IPS DF 4.7 (cell line): Measurements from ENCODE around the gene CTBP2.

Experiments used
- DNase-seq: peaks from one replicate; pipeline ENCODE4 v3.0.0-alpha.2; 2013; ENCODE audit warnings: low spot score; ENCODE audit errors: extremely low read depth

CTBP2 gene

DNA sequence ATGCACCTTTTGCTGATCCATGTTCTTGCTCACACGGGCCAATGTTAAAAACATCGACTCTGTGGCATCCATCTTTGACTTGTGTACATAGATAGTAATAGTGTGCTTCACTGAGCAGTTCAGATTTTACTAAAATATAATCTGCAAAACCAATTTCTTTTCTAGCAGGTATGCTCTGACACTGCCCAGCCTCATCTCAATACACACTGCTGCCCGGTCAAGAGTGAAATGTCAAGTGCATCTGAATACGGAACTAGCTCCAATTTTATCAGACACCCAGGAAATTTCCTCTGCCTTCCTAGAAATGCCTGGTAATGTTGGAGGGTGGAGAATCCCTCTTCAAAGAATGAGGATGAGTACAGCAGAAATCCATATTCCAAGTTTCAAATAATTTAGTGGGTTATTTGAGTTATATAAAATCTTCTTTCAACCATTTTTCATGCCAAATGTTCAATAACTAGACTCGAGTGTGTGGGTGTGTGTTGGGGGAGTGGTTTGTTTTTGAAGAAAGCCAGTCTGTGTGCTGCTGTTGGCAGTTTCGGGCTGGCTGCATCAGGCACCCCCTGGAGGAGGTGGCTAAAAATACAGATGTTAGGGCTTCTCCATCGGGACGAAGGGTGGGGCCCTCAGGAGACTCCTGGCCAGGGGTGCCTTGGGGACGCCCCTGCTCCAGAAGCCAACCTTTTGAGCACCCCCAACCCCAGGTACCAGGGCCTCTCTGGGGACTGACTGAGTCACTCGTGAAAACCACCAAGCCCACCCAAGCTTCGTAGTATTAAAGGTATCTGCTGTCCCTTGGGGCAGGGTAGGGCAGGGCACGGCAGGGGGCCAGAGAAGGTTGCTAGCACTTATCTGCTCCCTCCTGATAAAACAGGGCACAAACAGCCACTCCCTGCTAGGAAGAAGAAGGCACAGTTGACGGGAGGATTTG, 15.4 kb downstream of the CTBP2 start:
- no peak for DNase-seq

DNA sequence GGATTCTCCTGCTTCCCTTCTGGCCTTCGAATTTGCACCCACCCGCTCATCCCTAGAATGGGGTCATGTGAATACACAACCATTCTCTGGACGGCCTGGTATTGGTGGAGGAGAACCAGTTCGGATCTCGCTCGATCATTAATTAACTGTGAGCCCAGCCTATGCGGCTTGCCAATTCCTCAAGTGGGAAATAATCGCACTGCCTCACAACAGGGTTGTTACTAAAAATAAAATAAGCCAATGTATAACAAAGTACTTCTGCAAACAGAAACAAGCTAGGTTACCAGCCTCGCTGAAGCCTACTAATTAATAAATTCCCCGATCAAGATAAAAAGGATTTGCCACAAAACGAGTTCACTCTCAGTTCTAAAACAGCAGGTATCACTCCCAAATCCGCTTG, 16.2 kb downstream of the CTBP2 start:
- no peak for DNase-seq

DNA sequence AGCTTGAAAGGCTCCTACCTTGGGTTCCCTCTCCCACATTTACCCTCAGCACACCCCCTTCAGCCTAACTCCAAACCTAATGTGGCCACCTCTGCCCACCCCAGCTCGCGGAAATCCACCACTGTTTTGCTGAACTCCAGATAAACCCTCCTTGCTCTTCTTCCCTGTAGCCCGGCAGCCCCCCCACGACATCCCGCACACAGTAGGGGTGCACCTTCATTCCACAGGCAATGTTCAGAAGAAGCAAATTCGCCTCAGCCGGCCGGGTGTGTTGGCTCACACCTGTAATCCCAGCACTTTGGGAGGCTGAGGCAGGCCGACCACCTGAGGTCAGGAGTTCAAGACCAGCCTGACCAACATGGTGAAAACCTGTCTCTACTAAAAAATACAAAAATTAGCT, 17.4 kb downstream of the CTBP2 start:
- DNase-seq: no peak

DNA sequence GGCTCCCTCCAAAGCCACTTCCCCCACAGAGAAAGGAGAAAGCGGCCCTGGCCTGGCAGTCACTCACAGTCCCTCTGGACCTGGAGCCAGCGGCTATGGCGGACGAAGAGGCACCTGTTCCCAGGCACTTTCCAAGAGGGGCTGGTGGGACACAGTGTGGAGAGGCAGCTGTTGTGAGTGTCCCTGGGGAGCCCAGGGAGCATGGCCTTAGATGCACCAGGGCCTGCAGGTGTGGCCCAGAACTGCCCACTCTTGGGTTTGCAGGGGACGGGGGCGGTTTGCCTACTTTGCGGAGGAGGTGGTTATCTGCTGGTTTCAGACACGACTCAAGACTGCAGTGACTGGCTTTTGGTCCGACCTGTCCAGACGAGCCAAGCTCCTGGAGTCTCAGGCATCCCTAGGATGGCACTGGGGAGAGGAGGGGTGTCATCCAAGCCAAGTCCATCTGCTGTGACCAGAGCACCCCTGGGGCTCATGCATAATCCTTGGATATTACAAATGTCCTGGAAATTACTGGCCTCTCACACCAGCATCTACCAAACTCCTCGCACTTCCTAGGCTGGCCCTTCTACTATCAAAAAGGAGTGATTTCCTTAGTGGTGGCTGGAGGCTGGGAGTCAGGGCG, 18.4 kb downstream of the CTBP2 start:
- no peak for DNase-seq

DNA sequence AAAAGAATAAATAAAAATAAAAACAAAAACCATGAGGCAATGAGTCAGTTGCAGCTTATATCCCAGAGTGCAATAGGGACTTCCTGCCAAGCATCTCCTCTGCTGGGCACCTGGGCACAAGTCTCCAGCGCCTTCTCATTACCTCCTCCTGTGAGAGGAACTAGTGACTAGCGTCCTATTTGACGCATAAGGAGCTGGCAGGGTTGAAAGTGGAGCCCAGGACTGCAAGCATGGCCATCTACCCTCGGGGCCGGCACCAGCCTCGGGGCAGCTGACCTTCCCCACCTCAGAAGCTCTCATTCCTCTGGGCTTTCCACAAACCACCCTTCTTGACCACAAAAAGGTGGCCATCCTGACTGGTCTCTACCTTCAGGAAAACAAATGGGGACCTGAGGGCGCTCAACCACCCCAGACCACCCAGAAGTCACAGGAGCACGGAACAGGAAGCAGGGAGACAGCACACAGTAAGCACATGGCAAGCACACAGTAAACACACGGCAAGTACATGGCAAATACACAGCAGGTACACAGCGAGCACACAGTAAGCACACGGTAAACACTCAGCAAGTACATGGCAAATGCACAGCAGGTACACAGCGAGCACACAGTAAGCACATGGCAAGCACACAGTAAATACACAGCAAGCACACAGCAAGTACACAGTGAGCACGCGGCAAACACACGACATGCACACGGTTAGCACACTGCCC, 19.1 kb downstream of the CTBP2 start:
- DNase-seq: no peak

DNA sequence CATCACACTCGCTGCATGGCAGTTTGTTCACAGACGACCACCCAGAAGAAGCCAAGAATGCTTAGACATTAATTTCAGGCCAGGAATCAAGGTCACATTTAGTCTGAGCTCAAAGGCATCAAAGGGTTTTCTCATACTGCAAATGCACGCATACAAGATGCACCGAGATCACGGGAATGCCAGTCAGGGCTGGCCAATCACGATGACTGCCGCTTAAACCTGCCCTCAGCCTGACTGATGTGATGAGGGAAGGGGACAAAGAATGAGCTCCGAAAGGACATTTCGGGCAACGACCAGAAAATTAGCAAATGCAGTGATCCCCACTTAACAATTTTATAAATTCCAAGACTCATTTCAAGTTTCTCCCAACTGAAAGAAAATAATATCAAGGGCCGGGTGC, 20.2 kb downstream of the CTBP2 start:
- no peak for DNase-seq

DNA sequence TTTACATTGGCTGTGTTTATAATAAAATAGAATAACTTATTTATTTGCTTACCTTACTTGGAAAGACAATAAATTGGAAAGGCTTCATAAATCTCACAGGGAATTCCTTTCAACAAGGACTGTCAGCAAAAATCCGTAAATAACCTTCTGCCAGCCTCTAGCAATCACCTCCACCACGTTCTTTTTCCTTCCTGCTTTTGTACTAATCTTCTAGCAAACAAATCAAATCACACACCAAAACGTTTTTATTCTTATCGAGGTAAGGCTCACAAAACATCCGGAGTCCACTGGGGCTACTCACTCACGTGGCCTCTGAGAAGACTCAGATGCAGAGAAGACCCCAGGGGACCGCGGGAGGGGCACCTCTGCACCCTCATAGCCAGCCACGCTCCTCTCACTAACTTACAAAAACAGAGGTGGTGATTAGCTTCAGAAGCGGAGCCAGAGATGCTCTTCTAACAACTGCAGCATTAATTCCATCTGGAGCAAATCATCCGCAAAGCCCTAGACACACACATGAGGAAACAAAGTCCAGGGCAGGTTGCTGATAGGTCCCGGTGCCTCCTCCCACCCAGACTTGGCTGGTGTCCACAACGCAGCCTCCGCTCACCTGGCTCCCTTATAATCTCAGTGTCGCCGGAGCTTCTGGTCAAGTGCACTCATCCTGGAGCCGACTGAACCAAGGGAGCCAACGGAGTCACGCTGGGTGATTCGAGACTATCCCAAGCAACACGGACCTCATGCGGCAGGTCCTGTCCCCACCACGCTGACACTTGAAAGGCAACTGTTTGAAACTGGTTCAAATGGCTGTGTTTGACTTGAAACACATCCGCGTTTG, 22.5 kb downstream of the CTBP2 start:
- no peak for DNase-seq

DNA sequence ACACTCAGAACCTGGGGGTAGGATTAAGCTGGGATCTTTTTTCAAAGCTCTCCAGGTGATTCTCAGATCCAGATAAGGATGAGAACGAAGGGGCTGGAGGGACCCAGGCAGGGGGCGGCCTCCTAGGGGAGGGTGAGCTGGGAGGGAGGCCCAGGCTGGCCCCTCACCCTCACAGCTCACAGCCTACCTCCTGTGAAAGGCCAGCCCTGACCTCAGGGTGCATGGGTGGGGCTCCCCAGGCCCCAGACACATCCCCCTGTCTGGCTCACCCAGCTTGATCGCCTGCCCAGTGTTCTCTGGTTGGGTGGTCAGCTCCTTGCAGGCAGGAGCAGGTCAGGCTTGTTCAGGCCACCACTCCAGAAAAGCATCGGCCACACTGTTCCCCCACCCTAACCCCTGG, 24.3 kb downstream of the CTBP2 start:
- DNase-seq: no peak

DNA sequence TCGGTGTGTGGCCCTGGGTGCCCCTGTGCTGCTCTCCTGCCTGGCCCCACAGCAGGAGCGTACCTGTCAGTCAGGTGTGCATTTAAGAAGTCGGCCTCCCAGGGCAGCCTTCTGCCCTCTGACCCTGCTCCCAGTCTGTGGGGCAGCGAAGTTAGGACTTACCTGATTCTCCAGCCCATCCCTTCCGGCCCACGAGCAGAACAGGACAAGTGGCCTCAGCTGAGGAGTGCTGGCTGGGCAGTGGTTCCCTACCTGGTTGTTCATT, 24.7 kb downstream of the CTBP2 start:
- no peak for DNase-seq

DNA sequence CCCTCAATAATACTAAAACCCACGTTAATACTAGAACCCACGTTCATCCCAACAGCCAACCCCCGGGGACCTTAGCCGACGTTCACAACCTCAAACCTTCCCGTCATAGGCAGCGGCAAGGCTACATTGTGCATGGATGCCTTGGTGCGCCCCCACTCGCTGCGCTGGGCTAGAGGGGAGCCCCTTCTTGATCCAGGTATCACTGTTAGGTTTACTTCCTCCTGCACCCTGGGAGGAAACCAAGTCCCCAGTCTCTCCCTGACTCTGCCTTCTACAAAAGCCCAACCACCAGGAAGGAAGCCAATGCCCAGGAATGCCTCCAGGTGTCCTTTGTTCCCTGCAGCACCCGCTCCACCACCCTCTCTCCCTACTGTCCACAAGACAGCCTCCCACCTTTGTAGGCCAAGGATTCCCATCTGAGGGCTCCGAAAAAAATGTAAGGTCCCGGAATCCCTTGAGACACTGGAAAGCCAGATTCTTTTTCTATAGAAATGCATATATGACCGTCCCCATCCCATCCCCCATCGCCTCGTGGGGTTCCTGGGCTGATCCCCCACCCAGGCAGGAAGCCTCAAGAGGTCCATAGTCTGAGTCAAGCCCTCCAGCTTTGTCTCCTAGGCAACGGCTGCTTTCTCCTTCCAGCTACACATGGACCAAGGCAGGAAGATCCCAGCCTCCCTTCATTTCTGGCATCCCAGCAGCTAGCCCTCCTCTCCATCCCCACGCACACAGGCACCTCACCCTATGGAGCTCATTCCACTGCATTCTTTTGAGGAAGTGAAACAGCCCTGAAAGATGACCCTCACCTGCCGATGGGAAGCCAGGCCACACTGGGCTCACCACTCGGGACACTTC, 25.2 kb downstream of the CTBP2 start:
- DNase-seq: no peak

DNA sequence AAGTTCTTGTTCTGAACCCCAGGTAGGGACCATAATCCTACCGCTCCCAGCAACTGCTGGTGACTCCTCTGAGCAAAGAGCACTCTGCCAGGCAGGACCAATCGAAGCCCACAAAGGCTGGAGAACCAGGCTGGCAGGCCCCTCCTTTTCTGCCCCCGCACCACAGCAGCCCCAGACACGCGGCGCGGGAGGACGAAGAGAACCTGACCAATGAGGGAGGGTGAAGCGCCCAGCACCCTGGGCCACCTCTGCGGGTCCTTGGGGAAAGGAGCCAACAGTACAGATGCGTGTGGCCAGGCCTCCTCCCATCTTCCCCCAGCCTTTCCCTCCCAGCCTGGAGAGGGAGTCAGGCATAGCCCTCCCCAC, 25.9 kb downstream of the CTBP2 start:
- no peak for DNase-seq

DNA sequence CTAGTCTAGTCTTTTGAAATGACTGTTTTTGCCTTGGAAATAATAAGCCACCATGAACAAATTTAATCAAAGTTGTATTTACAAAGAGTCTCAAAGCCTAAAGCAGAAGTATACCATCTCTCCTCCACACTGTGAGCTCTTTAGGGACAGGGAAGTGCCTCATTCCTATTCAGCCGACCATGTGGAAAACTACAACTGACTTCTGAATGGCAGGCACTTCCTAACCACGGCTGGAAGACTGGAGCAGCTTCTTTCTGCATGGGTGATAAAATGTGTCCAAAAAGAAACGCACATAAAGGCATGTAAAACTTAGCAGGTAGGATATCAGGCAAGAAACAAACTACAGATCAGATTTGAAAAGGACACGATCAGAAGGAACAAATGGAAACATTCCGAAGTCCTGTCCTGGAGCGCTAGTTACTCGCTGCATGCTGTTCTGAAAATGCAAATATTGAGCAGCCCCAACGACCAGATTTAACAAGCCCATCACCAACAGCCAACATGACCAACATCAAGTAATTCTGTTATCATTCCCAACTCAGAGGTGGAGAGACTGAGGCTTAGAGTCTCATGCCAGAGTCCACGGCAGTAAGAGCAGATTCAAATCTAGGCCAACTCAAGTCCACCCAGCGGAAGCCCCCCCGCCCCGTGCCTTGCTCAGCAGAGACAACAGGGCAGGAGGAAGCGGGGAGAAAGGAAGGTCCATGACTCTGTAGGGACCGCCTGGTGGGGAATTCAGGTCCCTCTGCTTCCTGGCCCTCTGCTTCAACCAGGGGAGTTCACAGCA, 26.5 kb downstream of the CTBP2 start:
- no peak for DNase-seq

DNA sequence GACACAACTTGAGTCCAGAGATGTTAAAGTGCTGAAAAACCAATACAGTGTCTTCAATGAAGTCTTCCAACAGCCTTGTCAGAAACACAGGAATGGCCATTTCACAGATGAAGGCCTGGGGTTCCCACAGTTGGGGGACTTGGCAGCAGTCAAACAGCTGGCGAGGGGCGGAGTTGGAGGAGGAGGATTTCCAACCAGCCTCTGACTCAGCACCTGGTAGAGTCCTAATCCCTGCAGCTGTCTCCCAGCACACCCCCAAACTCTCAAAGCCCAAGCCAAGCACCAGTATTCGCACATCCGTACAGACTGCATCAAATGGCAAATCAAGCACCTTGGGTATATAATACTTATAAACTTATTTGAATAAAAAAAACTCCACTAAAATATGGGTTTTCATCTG, 28.0 kb downstream of the CTBP2 start:
- no peak for DNase-seq

DNA sequence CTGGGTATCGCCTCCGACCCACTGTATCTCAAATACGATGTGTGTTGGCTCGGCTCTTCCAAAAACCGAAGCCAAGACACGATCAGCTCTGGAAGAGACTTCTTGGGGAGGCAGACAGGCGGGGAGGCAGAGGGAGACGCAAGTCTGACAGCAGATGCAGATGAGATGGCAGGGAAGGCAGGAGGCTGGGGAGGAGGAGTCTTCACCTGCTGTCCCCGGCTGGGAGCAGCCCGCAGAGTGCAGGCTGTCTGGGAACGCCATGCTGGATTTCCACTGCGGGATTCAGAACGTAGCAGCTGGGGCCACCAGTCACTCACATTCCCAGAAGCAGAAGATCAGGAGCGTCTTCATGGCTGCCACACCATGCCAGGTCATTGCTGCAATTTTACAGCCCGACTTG, 29.4 kb downstream of the CTBP2 start:
- DNase-seq: no peak

DNA sequence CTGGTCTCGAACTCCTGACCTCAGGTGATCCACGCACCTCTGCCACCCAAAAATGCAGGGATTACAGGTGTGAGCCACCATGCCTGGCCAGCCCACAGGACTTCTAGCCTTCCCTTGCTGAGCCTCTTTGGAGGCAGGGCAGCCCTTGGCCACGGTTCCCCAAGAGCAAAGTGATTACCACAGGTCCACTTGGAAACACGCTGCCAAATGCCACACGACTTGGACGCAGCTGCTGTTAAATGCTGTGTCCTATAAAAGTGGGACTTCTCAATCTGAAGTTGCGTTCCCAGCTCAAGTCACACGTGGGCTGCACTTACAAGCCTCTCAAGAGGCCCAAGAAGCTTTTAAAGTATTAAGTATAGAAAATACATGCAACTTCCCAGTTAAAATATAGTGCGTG, 30.1 kb downstream of the CTBP2 start:
- DNase-seq: no peak

DNA sequence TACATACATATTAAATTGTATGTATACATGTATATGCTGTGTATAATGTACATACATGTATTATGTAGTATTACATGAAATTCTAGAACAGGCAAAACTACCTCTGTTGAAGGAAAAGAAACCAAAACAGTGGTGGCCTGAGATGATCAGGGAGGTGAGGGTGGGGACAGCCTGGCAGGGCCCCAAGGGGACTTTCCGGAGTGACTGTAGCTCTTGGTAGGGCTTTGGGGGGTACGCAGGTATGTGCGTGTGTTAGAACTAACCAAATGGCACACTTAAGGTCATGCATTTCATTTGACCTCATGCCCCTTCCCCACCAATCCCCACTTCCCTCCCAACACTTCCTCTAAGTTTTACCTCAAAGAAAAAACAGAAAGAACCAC, 31.3 kb downstream of the CTBP2 start:
- DNase-seq: no peak

DNA sequence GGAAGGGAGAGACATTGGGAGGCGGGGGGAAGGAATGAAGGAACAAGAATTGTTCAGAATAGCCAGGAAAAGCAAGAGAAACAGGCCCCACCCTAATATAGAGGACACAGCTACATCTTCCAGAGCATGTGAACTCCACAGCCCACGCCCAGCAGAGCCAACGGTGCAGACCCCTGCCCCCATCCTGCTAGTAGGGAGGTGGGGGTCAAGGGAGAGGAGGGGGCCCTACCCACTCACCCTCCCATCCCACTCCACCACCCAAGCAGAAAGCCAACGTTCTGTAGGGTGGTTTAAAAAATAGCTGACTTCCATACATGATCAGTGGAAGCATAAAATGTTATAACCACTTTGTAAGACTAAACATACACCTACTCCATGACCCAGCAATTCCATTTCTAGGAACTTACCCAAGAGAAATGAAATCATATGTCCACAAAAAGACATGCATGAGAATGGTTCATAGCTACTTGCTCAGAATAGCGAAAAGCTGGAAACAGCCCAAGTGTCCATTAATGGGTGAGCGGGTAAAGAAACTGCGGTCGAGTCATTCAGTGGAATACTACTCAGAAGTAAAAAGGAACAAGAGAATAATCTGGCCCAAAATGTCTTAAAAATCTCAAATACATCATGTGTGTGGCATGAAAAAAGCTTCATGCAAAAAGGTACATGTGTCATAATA, 31.8 kb downstream of the CTBP2 start:
- no peak for DNase-seq

DNA sequence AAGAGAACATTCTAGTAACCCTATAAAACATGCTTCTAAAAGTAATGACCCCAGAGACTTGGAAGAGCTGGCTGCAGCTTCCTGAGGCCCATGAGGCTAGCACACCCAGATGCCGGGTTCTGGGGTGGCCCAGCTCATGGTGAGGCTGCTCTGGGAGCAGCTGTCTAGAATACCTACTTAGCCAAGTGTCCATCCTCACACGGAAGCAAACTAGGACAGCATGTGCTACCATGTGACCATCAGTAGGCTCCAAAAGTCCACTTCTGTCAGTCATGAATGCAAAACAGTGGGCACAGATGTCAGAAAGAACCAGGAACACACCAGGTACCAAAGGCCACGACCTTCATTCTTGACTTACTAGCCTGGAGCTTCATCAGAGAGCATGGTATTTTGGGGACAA, 32.4 kb downstream of the CTBP2 start:
- no peak for DNase-seq

DNA sequence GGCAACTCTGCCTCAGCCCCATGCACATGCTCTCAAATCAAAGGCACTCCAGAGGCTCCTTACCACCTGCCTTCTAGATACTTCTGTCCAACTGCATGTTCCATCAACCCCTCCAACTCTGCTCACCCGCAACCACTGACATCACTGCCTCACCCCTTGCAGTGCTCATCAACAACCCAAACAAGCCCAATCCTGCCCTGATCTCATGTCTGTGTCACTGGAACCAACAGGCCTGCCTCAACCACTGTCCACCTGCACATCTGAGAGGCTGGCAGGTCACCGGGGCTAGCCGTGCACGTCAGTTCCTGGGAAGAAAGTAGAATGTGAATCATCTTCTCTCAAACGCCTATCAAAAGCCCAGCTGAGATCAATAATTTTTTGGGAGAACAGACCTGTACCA, 33.3 kb downstream of the CTBP2 start:
- DNase-seq: no peak
